SIG-M5 treated with dmso at 0.1 percent for 504 hours (cell line): ENCODE results near the gene PACS1.
"Not testable (repeated sequence)": the region's sequence is repeated elsewhere in the genome, so short reads cannot be mapped to it uniquely, and the experiment has no call there.

Experiments
- DNase-seq: peaks from one replicate; lab custom pipeline; 2025; ENCODE audit not compliant: unreplicated experiment; lab: John Stamatoyannopoulos, UW

PACS1 gene

GRCh38 chr11:66242095-66242765, 172.2 kb downstream of the PACS1 start:
- DNase-seq, result no peak

- no peak for DNase-seq
These were observed 173.9 kb downstream of the PACS1 start for GRCh38 chr11:66243782-66244535.

- DNase-seq, result no peak
These were observed 177.2 kb downstream of the PACS1 start for GRCh38 chr11:66247295-66247694.

GRCh38 chr11:66247801-66248200, 177.7 kb downstream of the PACS1 start:
- DNase-seq, result no peak

- no peak for DNase-seq
These were observed 178.8 kb downstream of the PACS1 start for GRCh38 chr11:66248903-66249302.

- DNase-seq, result no peak
These were observed 181.7 kb downstream of the PACS1 start for GRCh38 chr11:66251809-66252208.

GRCh38 chr11:66253081-66253480, 183.0 kb downstream of the PACS1 start:
- not testable (repeated sequence) for DNase-seq

- DNase-seq, result no peak
These were observed 188.4 kb downstream of the PACS1 start for GRCh38 chr11:66258473-66258893.

- DNase-seq, result no peak
These were observed 189.2 kb downstream of the PACS1 start for GRCh38 chr11:66259225-66259624.

GRCh38 chr11:66259956-66260355, 189.9 kb downstream of the PACS1 start:
- no peak for DNase-seq

GRCh38 chr11:66261578-66261977, 191.5 kb downstream of the PACS1 start:
- no peak for DNase-seq

- no peak for DNase-seq
These were observed 192.1 kb downstream of the PACS1 start for GRCh38 chr11:66262191-66262590.

- no peak for DNase-seq
These were observed 192.6 kb downstream of the PACS1 start for GRCh38 chr11:66262696-66263095.

GRCh38 chr11:66263231-66263630, 193.2 kb downstream of the PACS1 start:
- DNase-seq, result no peak

GRCh38 chr11:66263785-66264184, 193.7 kb downstream of the PACS1 start:
- DNase-seq, result no peak

GRCh38 chr11:66264383-66264782, 194.3 kb downstream of the PACS1 start:
- no peak for DNase-seq

GRCh38 chr11:66264914-66265313, 194.8 kb downstream of the PACS1 start:
- DNase-seq, result no peak

GRCh38 chr11:66265531-66266377, 195.7 kb downstream of the PACS1 start:
- no peak for DNase-seq

GRCh38 chr11:66266378-66267038, 196.4 kb downstream of the PACS1 start:
- no peak for DNase-seq

- no peak for DNase-seq
These were observed 196.9 kb downstream of the PACS1 start for GRCh38 chr11:66267039-66267378.
